Erythroblast (primary cell): ENCODE data around the gene COQ9.

Experiments
- GATA1 ChIP-seq: IDR thresholded peaks from 2 replicates; pipeline ENCODE4 v1.6.1; 2011; ENCODE audit warnings: low read depth, mild to moderate bottlenecking, control low read depth, low read length, moderate library complexity
- POLR2A ChIP-seq: IDR thresholded peaks from 2 replicates; pipeline ENCODE4 v1.6.1; 2011; ENCODE audit warnings: mild to moderate bottlenecking, low read length

GRCh38 chr16:57498031-57498430 is 50.8 kb downstream of the COQ9 start:
- no peak for TF ChIP-seq POLR2A
- no peak for TF ChIP-seq GATA1
